Lower lobe of right lung (tissue), 2 donors: ENCODE measurements around the gene MIS18BP1. TPM values are rescaled to one million over a fixed set of nuclear protein-coding genes. Genes with fewer than 3 reads are reported as not detected.

ENCODE experiments used
- ATAC-seq, 2 donors: fragments of 200-7000 bp; cut with Tn5 transposase; one replicate each; pipeline ENCODE4 v1.9.1; 2020 to 2022; ENCODE audit warnings: mild to moderate bottlenecking in 2 of 2, moderate library complexity in 2 of 2
- DNase-seq: peaks from one replicate; pipeline ENCODE4 v3.0.0-alpha.2; 2020
- H3K27ac ChIP-seq: fragments of 200-600 bp; one replicate; pipeline ENCODE4 v1.8.0; 2022
- H3K27me3 ChIP-seq: fragments of 200-600 bp; one replicate; pipeline ENCODE4 v1.8.0; 2022; ENCODE audit warnings: low read depth
- H3K36me3 ChIP-seq: fragments of 200-600 bp; one replicate; pipeline ENCODE4 v1.8.0; 2022; ENCODE audit warnings: mild to moderate bottlenecking
- H3K4me1 ChIP-seq: fragments of 200-600 bp; one replicate; pipeline ENCODE4 v1.8.0; 2022
- H3K4me3 ChIP-seq: fragments of 200-600 bp; one replicate; pipeline ENCODE4 v1.8.0; 2022; ENCODE audit warnings: mild to moderate bottlenecking
- H3K9me3 ChIP-seq: fragments of 200-600 bp; one replicate; pipeline ENCODE4 v1.8.0; 2022
- CTCF ChIP-seq: fragments of 200-600 bp; IDR thresholded peaks from one replicate; pipeline ENCODE4 v1.8.0; 2022; ENCODE audit warnings: antibody characterized with exemption, mild to moderate bottlenecking
- intact Hi-C: fragments of 100-400 bp; cut with DNase I; formaldehyde crosslinking; loops from one replicate; pipeline ENCODE4 v1.11.0; 2022
- total RNA-seq: library from RNA; stranded (reverse); fragmentation: NEBNext Ultra II Directional; extraction: Animal tissue kit (Norgen Biotek cat#: 25700); gene quantifications from one replicate; pipeline ENCODE4 v1.2.1, GENCODE V29; 2021
- donor health status: DM: no; HTN: yes; CAD: no; lungs with severe emphysema.

Gene MIS18BP1
- total RNA-seq, 1 donor from 2014 or later: 48.3 TPM

GRCh38 chr14:45177076-45177475 is 75.9 kb downstream of the MIS18BP1 start:
- TF ChIP-seq CTCF: no peak
- intact Hi-C loops: no loop called here
- H3K27me3 ChIP-seq: no peaks in the 10 kb centered on the region
- H3K27ac ChIP-seq: no peak overlapping the region
- no peaks in the 10 kb centered on the region for H3K9me3 ChIP-seq
- DNase-seq (no peak), ATAC-seq (no peak)
- no peaks in the 10 kb centered on the region for H3K4me1 ChIP-seq
- H3K4me3 ChIP-seq: no peak overlapping the region
- no peaks in the 10 kb centered on the region for H3K36me3 ChIP-seq

- TF ChIP-seq CTCF: no peak
- ATAC-seq (no peak), DNase-seq (no peak)
- Histone ChIP-seq H3K4me3 (no peak overlapping the region), H3K27ac (no peak overlapping the region), H3K36me3 (peaks cover 21% of the 10 kb centered on the region), H3K27me3 (no peaks in the 10 kb centered on the region), H3K4me1 (no peaks in the 10 kb centered on the region), H3K9me3 (no peaks in the 10 kb centered on the region)
- intact Hi-C loops: no loop called here
These were observed 83.1 kb downstream of the MIS18BP1 start for GRCh38 chr14:45169906-45170305.

- H3K36me3 ChIP-seq: no peaks in the 10 kb centered on the region
- TF ChIP-seq CTCF: no peak
- H3K27ac ChIP-seq: no peak overlapping the region
- no peaks in the 10 kb centered on the region for H3K9me3 ChIP-seq
- H3K27me3 ChIP-seq: no peaks in the 10 kb centered on the region
- H3K4me3 ChIP-seq: no peak overlapping the region
- intact Hi-C loops: no loop called here
- no peak for ATAC-seq
- no peak for DNase-seq
- no peaks in the 10 kb centered on the region for H3K4me1 ChIP-seq
These were observed 96.9 kb downstream of the MIS18BP1 start for GRCh38 chr14:45156067-45156466.

Other genes starting within 250 kb of the MIS18BP1 start
- 30.4 TPM for gene PRPF39, start 169.1 kb downstream of the MIS18BP1 start, total RNA-seq
- gene FKBP3, start 118.7 kb downstream of the MIS18BP1 start, total RNA-seq: 34.4 TPM
- 4.1 TPM for gene FANCM, start 117.3 kb downstream of the MIS18BP1 start, total RNA-seq